GM18951 (cell line): Measurements from ENCODE around the gene IQGAP3.

Experiments used
- POLR2A ChIP-seq: IDR thresholded peaks from 4 replicates; pipeline ENCODE4 v1.6.1; 2011; ENCODE audit warnings: mild to moderate bottlenecking; ENCODE audit not compliant: insufficient read length, insufficient read depth; ENCODE audit errors: extremely low read depth
- in situ Hi-C: fragments of 300-500 bp; cut with MboI; formaldehyde crosslinking; loops from one replicate; pipeline ENCODE4 v1.12.0; 2022; ENCODE audit warnings: low sequenced_read_pairs, mixed read lengths, inconsistent platforms; ENCODE audit not compliant: unreplicated experiment

IQGAP3 gene

DNA sequence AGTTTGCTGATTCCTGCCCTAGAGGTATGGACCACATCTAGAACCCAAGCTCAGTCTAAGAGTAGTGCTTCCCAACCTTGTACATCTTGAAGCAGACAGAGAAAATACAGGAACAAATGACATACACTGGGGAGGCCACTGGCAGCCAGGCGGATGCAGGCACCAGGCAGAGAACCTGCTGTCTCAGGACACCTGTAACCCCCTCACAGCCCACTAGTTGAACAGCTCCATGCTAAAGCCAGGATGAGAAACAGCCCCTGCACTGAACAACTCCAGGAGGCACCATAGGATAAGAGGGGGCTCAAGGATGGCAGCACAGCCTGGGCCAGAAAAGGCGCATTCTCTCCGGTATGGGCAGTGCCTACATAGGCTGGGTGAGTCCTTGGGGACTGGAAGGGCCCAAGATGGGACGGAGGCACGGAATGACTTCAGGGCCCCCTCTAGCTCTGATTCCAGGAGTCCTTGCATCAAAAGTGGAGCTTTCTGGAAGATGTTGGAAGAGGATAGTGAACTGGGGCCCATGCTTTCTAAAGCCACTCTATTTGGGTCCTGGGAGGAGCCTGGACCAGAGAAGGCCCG lies 87.8 kb downstream of the IQGAP3 start:
- in situ Hi-C loops = no loop called here
- TF ChIP-seq POLR2A = no peak

DNA sequence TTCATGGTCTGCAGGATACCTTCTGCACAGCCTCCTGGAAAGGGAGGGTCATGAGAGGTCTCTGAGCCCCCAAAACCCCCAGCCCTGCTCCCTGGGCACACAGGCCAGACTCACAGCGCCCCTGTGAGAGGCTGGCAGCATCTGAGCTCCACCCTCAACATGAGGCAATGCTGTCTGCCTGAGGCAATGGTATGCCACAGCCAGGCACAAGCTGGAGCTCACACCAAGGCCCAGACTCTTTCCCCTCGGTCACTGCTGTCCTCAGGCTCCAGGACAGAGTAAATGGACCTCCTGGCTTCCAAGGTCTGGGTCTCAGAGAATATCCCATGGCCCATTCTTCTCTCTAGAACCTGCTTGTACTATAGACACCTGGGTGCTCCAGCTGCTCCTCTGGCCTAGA lies 89.0 kb downstream of the IQGAP3 start:
- TF ChIP-seq POLR2A = no peak
- in situ Hi-C loops = no loop called here

DNA sequence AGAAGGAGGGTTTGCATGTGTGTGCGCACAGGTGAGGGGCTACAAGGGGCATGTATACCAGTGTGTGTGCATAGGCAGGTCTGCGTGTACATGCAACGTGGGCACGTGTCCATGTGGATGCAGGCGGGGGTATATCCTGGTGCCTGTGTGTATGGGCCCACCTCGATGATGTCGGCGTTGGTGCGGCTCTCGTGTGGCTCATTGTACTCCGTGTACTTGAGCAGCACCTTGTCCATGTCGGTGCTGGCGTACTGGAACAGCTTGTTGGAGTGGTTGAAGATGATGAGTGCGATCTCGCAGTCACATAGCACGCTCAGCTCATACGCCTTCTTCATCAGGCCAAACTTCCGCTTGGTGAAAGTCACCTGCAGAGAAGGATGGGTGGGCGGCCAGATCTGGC lies 90.1 kb downstream of the IQGAP3 start:
- TF ChIP-seq POLR2A = no peak
- in situ Hi-C loops = no loop called here

DNA sequence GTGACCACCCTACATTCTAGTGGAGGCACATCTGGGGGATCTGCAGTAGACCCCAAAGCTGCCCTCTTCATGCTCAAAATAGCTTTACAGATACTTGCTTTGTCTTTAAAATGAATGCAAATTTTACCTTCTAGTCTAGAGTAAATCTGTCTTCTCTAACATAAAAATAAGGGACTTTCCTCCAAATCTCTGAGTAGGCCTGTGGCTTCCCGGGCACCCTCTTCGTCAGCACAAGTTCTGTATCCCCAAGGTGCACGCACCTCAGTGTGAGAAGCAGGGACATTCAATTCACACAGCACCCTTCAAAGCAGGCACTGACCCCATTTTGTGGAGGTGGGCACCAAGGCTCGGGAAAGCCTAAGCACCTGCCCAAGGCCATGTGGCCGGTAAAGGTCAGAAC lies 90.8 kb downstream of the IQGAP3 start:
- in situ Hi-C loops = no loop called here
- peak; percentile 21 for TF ChIP-seq POLR2A

DNA sequence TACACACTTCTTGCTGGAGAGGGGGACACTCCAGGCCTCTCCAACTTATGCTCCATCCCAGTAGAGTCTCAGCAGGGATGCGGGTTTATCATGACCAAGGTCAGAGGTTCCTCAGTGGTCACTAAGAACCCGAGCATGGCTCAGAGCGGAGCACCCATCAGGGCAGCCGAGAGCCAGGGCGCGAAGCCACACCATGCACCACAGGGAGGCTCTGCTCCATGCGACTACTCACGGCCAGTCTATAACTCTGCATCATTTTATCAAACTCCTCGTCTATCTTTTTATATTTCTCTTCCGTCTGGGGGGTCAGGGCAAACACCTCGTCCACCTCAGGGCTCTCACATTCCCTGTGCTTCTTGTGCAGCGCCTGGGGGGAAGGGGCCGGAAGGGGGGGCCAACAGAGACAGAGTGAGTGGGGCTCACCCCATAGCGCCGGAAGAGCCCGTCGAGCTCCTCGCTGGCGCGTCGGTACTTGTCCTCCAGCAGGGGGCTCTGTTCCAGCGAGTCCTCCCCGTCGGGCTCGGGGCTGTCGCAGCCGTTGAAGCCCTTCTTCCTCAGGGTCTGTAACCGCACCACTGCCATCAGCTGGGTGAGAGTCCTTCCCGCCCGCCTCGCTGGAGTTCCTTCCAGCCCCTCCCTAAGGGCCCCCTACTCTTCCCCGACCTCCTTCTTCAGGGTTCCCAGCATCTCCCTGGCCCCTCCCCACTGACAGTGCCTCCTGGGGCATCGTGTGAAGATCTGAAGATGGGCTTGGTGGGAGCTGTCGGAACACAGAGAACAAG lies 91.8 kb downstream of the IQGAP3 start:
- in situ Hi-C loops = no loop called here
- TF ChIP-seq POLR2A = no peak

DNA sequence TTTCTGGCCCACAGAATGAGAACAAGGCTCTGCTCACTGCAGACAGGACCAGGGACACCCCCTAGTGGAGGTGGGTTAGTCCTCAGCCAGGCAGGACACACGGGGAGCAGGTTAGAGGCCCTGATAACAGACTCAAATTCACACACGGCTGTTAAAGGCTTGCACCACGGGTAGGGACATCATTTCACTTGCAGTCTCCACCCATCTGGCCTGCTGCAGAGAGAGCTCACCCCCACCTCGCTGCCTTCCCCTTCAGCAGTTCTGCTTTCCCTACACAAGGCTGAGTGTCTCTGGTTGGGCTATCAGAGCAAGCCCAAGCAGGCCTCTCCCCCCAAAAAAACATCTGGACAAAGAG lies 92.4 kb downstream of the IQGAP3 start:
- in situ Hi-C loops = no loop called here

DNA sequence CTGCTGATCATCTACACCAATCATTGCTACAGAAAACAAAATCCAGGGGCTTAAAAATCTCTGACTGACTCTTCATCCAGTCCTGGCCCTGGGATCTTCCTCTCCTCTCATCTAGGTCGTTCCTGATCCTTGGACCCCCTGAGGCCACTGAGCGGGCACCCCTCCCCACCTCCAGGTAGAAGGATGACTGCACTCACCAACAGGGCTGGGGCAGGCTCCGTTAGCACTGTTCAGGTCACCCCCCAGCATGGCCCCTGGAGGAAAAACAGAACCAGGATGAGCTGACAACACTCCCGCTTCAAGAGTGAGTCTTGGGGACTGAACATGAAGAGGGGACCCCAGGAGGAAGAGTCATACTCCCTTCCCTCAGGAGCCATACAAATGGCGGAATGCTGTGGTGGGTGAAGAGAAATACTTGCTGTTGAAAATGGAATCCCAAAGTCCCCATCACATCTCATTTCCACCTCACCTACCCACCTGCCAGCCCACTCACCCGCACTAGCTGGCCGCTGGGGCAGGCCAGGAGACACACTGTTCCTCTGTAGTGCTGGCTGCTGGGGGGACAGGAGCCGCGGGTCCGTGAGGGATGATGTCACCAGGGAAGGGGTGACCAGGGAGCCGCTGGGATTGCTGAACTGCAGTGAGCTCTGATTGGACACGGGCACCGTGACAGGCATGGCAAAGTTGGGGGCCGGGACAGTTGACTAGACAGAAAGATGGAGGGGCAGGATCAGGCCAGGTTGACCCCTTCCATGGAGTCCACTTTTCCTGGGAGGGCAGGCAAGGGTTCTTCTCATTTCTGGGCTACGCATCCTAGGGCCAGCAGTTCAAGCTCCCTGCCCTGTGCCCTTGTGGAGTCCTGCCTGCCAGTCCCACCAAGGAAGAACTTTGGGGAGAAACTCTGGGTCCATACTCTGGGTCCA lies 93.0 kb downstream of the IQGAP3 start:
- no peak for TF ChIP-seq POLR2A
- in situ Hi-C loops = no loop called here

More for the DNA sequence above, 92.4 kb downstream of the IQGAP3 start:
- TF ChIP-seq POLR2A = no peak

DNA sequence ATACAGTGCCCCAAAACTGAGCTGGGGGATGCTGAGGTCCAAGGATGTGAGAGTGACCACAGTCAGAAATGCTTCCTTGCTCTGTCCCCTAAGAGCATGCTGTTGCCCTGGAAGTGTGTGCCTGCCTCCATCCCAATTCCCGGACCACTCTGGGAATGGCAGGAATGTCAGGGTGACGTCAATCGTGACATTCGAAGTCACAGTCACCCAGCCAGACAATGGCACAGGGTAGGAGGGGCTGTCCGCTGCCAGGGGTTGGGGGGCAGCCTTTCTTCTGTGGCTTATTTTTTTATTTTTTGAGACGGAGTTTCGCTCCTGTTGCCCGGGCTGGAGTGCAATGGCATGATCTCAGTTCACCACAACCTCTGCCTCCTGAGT lies 94.1 kb downstream of the IQGAP3 start:
- no peak for TF ChIP-seq POLR2A
- in situ Hi-C loops = no loop called here

DNA sequence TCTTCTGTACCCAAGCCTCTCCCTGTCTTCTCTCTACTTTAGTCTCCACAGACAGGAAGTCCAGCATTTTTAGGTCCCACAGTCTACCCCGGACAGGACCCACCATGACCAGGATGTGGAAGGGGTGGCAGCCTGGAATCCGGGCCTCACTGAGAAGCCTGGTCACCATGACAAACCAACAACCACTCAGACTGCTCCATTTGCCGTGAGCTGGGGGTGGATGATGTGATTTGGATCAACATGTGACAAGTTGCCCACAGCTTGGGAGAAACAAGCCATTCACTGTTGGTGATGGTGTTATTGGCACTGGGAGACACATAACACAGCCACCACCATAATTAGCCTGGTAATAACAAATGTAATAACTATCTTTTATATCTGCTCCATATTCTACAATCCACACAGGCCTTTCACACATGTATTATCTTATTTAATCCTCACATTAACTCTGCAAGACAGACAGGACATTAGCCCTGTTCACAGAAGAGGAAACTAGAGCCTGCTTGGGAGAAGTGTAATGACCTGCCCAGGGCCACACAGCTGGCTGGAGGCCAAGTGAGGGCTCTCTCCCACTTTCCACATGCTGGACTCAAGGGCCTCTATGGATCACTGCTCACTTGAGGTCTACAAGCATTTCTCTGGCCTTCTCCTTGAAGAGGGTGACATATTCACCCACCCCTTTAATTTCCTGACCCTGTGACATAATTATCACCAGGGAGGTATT lies 94.7 kb downstream of the IQGAP3 start:
- in situ Hi-C loops = no loop called here
- no peak for TF ChIP-seq POLR2A

DNA sequence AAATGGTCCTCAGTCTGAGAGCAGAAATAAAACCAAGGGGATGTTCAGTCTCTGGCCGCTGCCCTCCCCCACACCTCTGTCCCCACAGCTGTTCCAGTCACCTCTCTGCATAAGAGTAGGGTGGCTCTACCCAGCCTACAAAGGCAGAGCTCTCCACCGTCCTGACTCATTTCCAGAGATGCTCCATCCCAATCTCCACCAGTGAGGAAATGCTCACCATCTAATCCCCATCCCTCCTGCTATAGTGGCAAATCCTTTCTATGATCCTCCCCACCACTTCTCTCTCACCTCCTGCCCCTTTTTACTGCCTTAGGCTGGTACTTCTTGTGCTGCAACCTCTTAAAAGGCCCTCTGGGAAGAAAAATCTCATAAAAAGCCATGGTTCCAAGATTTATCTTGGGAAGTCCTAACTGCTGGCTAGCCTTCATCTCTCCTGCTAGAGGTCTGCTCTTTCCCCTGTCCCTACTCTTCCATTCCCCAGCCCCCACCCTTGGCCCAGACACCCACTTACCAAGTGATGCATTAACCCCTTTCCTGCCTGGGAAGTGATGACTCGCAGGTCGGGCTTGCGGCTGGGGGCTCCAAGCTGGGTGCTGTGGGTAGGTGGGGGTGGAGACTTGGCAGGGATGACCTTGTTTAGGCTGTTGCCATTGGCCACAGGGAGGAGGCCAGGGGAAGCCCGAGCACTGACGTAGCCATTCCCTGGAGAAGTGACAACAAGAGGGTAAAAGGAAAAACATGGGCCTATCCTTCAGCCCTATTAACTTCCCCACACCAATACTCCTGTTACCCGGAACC lies 95.7 kb downstream of the IQGAP3 start:
- TF ChIP-seq POLR2A = no peak
- in situ Hi-C loops = no loop called here

DNA sequence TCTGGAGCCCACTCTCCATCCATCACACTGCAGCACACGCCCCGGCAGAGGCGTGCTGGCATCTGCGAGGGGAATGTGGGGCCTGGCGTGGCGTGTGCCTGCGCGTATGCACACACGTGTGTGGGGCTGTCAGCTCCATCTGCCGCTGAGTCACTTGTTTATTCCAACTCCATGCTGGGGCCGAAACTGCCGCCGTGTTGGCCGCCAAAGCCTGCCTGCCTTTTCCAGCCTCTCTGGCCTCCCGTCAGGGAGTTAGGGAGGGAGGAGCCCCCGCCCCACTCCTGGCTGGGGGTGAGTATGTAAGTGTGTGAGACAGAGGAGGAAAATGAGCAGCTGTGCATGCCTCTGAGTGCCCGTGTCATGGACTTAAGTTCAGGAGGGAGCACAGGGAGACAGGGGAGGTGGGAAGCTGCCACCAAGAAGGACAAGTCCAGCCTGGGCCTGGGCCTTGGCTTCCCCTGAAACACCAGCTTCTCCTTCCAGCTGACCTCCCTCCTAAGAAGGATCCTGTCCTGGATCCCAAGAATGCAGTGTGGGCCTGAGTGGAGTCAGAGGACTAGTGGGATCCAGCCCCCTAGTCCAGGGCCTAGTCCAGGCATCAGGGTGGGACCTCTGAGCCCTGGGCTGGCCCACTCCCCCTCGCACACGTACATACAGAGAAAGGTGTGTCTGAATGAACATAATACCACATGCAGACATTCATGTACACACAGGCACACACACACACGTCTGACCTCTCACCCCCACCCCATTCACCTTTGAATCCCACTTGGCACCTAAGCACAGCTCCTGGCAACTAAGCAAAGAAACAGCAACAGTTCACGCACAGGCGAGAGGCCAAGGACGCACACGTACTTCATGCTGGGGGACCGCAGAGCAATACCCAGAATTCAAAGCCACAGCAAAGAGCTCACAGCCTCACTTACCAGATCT lies 96.5 kb downstream of the IQGAP3 start:
- in situ Hi-C loops = no loop called here
- TF ChIP-seq POLR2A = no peak
